ENCODE data around the gene ITGBL1.

The ITGBL1 gene

GRCh38 chr13:101752432-101752831 lies 300.0 kb downstream of the ITGBL1 start:
- no peak for DNase-seq (ENCODE audit: low spot score)

- no peak for DNase-seq (ENCODE audit: low spot score)
Observed at GRCh38 chr13:101755228-101755887, 302.9 kb downstream of the ITGBL1 start.

- peak; percentile 63 for DNase-seq (ENCODE audit: low spot score)
Observed at GRCh38 chr13:101757446-101758039, 305.1 kb downstream of the ITGBL1 start.

- DNase-seq (ENCODE audit: low spot score), result no peak
Observed at GRCh38 chr13:101763191-101763590, 310.7 kb downstream of the ITGBL1 start.
